Activated naive CD4-positive, alpha-beta T cell (primary cell): ENCODE measurements around the gene CRMP1.

Source experiments
- DNase-seq, 4 experiments: peaks; one replicate each; lab custom pipeline; 2025; lab: John Stamatoyannopoulos, UW

CRMP1 gene

DNA sequence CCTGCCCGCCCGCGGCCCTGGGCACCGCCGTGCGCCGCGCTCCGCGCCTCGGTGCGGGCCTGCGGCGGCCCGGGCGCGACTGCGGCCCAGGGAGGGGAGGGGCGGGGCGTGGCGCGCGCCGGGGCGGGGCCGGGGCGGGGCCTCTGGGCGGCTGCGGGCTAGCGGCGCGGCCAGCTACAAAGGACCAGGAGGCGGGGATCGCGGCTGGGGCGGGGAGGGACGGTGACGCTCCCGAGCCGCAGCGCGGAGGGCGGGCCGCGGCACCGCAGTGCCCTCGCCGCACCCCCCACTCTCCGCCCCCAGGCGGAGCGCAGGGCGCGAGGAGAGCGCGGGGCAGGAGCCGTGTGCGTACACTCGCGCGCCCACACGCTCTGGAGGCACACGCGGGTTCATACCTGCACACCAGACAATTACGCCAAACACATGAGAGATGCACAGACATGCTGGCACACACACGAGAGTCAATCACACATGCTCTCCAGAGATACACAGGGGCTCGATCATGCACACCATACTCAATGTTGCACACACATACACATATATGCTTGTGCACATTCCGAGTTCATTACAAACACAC is at the start of gene CRMP1:
TSS of gene CRMP1 (minus strand) at position 83 of the 577 bp plus-strand sequence. CDS start 117 bp downstream, outside the sequence.
- DNase-seq, result no peak

DNA sequence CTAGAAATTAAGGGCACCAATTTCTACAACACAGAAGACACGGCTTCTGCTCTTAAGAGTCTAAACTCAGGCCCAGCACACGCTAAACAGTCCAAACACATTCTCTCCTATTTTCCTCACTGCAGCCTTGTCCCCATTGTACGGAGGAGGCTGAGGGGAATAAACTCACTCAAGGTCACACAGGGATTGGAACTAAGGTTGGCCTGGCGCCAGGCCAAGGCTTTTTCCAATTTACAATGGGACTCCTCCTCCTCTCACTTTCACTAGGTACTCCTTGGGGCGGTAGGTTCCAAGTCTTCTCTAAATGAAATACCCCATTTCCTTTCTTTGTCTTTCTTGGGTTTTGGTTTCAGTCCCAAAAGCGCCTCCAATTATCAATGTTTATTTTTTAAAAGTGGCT is 48.7 kb upstream of the CRMP1 start:
- DNase-seq, result no peak

DNA sequence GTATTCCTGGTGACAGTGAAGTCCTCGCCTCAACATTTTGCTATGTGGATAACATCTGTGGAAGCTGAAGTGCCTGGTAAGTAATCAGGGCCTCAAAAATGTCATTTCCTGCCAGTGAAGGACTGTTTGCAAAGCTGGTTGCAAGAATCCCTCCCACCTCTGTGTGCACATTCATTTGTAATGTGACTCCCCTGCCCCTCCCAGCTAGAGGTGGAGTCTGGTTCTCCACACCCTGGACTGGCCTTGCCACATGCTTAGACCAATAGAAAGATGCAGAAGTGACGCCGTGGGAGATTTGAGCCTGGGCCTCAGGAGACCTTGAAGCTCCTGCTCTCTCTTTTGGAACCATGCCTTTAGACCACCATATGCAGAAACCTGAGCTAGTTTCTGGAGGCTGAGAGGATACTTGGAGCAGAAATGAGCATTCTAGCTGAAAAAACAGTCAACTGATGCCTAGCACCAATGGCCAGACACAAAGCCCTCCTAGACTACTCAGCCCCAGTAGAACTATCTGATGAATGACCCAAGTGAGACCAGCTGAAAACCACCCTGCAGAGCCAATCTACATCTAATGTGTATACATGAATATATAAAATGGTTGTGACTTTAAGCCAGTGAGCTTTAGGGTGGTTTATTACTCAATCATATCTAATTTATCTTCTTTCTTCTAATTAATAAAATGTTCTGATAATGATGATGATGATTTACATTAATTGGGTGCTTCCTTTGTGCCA is 47.8 kb upstream of the CRMP1 start:
- no peak for DNase-seq

DNA sequence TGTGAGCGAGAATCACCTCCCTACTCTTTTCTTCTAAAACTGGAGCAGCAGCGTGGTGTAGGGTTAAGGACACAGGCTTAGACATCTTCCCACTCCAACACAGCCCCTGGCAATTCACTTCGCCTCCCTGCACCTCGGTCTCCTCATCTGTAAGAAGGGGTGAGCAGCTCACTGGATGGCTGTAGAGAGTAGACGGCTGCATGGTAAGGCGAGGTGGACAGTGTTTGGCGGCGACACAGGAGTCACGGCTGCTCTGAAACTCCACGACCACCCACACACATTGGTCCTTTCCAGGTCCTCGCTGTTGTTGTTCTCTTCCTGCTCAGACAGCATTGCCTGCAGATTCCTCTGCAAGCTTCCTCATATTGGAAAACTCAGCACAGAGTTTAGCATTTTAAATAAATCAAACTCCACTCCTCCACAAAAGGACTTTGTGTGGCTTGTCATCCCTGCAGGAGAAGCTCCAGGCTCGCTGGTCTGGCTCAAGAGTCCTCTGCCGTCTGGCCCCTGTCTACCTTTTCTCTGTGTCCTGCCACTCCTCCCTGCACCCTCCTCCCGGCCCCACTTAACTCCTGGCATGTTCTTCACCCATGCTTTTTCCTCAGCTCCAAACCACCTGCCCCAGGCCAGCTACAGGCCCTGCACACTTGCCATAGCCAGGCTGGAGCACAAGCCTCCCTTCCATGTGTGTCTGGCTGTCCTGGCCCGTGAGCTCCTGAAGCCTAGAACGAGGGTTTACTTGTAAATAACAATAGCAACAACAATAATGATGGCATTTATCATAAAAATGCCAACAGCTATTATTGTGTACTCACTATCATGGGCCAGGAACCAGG is 41.3 kb upstream of the CRMP1 start:
- DNase-seq, result no peak

DNA sequence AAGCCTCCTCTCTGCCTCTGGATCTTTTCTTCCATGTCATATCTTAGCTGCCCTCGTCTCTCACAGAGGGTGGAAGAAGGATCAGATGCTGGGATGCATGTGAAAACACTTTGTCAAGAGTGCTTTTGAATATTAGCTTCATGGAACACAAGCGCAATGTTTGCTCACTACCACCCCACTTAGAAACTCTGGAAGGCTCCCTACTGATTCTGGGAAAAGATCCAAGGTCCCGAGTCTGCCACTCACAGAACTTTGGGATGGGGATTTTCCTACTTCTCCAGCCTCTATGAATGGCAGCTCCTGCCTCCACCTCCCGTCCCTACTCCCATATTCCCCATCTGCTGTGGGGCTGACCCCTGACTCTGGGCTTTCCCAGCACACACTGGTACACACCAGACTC is 40.2 kb upstream of the CRMP1 start:
- no peak for DNase-seq

DNA sequence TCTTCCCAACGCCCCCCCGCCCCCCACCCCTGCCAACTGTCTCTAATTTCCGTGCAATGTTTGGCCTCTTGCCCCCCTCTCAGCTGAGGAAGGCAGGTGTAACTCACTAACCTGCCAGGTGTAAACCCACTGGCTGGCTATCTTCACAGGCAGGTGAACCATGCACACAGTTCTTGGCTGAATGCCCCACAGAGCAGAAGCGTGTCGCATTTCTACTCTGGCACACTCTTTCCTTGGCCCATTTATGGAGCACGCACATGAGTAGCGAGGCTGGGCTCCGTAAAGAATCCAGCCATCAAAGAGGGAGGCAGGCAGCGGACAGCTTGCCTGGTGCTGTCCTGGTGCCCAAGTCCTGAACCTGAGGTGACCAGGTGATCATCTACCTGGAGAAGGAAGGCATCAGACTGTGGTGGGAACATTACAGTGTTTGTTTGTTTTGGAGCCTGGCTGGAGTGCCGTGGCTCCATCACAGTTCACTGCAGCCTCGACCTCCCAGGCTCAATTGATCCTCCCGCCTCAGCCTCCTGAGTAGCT is 39.2 kb upstream of the CRMP1 start:
- DNase-seq, result no peak

DNA sequence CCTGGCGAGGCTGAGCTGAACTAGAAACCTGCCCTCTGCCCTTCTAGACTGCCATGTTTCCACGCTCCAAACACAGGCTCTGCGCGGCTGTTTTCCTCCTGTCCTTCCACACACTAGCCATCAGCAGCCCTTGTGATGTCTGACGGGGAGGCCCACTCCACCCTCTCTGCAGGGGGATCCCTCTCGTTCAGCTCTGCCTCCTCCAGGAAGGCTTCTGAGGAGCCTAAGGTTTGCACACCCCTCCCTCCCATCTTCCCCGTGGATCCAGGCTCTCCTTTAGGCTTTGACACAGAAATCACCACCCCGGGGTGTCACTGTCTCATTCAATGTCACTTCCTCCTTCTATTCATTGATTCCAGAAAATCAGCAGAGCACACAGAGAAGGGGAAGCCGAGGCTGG is 38.6 kb upstream of the CRMP1 start:
- DNase-seq, result no peak

DNA sequence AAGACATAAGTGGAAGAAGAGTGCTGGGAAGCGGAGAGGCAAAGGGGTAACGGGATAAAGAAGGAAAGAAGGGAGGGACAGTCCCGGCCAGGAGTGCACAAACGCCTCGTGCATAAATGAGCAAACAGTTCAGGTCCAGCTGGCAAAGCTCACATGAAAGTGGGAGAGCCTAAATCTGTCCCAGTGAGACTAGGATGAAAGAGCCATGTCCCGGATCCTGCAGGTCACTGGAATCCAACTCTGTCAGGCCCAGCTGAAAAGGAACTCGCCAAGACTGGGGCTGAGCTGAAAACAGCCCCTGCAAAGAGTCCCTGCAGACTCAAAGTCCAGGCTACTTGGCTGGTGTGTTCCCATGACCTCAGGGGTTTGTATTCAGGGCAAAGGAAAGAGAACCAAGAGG is 38.0 kb upstream of the CRMP1 start:
- DNase-seq, result no peak

DNA sequence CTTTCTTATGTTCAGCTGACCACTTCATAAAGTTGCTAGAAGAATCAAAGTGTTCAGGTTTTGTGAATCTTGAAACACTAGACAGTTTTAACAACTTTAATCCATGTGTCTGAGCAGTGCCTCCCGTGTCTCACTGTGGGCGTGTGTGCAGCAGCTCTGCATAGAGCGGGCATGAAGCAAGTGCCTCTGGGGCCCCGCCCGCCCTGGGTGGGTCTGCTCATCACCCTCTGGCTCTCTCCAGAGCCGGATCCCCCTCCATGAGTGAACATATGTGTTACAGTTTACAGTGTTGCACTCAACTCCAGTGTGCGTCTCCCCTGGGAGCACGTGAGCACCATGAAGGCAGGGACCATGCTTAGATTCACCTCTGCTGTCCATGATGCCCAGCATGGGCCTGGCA is 37.6 kb upstream of the CRMP1 start:
- DNase-seq, result no peak

DNA sequence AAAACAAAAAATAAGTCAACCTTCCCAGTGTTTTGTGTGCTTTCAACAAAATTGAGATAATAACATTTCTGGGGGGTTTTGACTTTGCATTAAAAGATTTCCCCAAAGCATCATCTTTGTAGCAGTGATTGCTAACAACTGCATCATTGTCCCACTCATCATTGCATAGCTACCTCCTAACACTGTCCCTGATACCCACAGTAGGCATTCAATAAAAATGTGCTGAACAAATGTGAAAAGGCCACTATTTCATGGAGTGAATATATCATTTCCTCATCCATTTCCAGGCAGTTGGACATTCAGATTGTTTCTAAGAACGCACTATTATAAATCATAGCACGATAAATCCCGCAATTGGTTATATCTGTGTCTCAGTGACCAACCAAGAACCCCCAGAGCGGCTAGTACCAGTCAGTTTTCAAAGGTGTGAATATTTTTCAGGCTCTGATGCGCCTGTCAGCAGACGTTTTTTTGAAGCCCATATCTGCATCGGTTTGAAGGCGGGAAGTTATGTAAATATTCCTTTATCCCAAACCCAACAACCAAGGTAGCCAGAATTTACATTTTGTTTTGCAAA is 36.0 kb upstream of the CRMP1 start:
- DNase-seq, result no peak

DNA sequence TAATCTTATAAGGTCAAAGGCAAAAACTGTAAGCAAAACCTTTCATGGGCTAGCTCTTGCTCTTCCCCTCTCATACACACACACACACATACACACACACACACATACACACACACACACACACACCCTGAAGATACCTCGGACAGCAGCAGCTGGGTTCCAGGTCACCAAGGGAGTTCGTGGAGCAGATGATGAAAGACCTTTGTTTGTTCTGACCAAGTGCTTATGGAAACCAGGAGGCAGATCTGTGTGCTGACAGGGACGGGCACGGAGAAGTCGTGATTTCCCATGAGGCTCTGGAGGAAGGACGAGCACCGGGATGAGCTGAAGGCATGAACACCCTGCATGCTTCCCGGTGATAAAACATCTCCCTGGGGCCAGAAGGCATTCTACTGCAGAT is 35.4 kb upstream of the CRMP1 start:
- DNase-seq, result no peak

DNA sequence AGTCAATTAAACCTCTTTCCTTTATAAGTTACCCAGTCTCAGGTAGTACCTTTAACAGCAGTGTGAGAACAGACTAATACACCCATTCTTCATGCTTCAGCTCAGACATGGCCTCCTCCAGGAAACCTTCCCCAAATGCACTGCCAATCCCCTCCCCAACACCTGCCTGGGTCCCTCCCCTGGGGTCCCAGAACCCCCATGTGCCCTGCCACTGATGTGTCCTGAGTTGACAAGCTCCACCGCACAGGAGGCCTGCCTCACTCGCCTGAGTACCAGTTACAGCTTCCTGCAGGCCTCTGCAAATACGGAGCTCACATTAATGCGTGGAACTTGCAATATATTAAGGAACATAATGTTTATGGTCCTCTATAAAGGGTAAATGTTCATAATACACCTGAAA is 34.9 kb upstream of the CRMP1 start:
- no peak for DNase-seq

DNA sequence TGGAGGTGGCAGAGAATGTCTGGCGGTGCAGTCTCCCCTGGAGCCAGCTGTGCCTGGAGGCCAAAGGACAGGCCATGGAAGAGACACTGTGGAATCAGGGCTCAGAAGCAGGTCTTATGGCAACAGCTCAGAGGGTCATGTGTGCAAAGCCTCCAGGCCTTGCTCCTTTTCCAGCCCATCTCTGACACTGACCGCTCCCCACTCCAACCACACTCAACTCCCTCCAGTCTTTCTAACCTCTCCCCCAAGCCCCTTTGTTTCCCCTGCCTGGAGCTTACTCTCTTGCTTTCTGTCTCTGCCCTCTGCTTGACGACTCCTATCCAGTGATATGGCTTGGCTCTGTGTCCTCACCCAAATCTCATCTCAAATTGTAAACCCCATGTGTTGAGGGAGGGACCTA is 34.2 kb upstream of the CRMP1 start:
- DNase-seq, result no peak

DNA sequence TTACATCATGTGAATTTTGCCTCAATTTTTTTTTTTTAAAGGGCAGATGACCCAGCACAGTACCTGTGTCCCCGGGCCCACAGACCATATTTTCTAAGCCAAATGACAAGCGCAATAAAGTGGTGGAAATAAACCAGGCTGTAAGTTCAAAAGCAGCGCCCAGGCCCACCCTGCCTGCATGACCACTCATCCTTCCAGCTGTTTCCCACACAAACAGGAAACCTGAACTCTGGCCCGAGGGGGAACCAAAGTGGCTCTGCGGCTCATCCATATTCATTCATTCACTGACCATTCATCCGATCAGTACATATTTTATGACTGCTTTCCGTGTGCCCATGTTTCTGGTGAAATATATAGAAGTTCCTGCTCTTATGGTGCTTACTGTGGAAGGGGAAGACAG is 33.7 kb upstream of the CRMP1 start:
- DNase-seq, result no peak

DNA sequence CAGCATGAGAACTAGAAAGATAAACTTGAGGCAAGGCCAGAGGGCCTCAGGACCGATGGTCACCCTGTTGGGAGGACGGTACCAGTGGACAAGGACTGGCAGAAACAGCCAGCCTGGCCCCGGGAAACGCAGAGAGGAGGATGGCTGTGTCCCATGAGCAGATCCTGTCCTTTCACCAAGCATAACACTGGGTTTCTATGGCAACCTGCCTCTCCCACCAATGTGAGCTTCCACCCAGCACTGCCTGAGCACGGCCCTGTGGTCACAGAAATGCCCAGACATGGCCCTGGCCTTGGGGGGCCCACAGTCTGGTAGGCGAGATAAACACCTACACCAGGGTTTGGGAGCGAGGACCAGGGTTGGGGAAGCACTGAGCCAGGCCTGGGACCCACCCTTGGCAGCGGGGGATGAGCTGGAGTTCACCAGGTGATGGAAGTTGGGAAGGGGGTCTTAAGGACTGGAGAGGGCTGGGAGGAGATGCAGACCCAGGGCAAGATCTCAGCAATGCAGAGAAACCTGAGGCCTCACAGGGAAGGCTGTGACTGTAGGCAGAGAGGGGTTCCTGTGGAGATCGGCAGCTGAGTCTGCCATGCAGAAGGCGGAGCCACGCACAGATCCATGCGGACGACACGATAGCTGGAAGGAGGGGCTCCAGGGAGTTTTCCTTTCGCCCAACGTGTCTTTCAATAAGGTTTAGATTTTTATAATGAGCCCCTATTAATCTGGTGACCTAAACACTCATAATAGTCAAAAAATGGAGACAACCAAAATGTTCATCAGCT is 32.7 kb upstream of the CRMP1 start:
- DNase-seq, result no peak

DNA sequence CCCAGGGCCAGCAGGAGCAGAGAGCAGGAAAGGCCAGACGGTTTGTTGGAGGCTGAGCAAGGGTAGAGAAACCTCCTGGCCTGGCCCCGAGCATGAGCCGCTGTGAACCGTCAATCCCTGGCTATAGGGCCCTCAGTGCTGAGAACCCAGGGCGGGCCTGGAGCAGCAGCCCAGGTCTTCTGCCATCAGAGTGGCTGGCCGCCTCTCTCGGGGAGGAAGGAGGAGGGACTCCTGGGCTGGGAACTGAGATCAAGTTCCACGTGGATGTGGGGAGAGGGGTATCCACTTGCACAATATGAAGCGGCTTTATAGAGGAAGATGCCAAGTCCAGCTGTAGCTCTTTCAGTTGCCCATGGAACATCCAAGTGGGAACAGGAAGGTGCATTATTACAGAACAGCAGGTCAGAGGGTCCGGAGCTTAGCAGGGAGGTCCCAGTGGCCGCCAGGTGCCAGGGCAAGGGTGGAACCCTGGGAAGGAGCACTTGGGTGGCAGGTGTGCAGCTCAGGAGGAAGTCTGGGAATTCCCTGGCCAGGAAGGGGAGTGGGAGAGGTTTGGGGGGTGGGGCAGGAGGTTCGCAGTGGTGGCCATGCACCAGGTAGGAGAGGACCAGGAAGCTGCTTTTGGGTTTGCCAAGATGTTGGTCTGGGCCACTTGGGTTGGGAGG is 31.7 kb upstream of the CRMP1 start:
- no peak for DNase-seq

DNA sequence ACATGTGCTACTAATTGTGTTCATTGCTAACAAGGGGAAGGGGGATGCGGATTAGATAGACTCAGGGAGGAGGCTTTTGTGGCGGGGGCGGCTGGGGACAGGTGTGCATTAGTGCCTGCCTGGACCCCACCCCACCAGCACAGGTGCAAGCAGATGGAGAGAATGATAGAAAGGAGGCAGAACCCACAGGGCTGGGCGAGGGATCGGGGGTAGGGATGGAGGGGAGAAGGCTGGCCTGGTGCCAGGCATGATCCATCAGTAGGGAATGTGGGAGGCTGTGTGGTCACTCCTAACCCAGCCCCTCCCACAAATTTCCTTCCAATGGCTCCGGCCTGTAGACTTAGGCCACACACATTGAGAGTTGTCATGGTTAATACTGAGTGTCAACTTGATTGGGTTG is 30.5 kb upstream of the CRMP1 start:
- DNase-seq, result no peak

DNA sequence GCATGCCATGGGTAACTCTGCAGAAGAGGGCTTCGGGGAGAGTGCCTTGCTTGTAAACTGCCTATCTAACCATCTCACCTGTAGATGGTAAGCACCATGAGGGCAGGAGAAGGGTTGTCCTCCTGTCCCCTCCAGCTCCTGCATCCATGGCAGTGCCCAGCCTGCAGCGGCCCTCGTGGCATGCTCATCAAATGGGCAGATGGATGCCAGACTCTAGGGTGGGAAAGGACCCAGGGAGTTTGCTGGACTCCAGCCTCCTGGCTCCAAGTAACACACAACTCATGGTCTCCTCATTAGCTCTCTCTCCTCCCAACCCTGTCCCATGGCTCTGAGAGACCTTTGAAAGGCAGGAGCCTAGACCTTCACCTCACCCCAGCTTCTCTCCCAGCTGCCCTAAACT is 29.7 kb upstream of the CRMP1 start:
- DNase-seq, result no peak

DNA sequence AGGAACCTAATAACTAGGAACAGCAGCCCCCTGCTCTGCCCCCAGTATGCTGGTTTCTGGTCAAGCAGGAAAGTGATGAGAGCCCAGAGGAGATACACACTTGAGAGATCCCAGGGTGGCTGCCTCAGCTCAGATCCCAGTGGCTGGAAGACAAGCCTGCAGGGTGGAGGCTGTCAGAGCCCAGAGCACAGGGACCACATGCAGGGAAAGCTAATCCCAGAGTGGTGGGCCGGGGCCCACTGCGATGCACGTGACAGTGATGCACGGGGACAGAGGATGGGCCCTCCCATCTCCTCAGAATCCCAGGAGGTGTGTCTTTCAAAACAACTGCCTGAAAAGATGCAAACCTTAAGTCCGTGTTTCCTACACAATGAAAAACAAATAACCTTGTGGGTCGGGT is 29.1 kb upstream of the CRMP1 start:
- no peak for DNase-seq

DNA sequence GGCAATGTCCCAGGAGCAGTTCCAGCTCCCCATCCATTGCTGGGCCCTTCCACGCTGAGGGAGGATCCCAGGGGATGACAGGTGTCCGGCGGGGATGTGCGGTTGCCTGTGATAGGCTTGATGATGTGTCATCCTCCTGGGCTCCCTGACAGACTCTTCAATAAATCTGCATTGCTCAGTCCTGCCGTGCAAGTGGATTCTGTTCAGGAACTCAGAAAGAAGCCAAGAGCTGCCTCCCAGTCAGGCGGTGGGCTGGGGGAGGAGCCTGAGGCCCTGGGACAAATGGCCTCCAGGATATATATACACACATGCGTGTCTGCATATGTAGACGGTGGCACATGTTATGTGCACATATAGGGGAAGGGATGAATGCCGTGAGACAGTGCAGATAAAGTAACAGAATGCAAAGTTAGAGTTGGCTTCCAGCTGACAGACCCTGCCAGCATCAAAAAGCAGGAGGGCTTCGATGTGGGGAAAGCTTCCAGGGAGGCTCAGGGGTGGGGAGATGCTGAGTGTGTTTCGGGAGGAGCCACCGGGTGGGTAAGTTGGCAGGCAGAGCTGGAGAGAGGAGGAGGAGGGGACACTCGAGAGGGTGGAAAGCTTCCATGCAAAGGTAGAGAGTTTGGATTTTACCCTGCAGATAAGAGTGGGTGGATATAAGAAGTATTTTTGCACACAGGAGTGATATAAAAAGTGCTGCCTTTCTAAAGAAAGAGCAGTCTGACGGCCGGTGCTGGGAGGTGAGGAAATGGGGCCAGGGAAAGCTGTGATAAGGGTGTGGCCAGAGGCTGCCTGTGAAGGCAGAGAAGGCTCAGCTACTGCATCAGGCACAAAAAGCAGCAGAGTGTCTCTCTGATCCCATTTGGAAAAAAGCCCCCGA is 28.5 kb upstream of the CRMP1 start:
- DNase-seq, result no peak
